GM10266 (cell line): Measurements from ENCODE around the gene RPS6KB1.
"Not testable (repeated sequence)": the region's sequence is repeated elsewhere in the genome, so short reads cannot be mapped to it uniquely, and the experiment has no call there.

Experiments used
- DNase-seq: peaks from one replicate; pipeline ENCODE4 v3.0.0; 2012; ENCODE audit errors: extremely low spot score
- TF ChIP-seq, protein P1 (sequence below): IDR thresholded peaks from 2 replicates; pipeline ENCODE4 v1.5.1; 2012; ENCODE audit warnings: mild to moderate bottlenecking, low read depth; ENCODE audit not compliant: control insufficient read depth, insufficient read depth; ENCODE audit errors: missing control alignments

Gene RPS6KB1

DNA sequence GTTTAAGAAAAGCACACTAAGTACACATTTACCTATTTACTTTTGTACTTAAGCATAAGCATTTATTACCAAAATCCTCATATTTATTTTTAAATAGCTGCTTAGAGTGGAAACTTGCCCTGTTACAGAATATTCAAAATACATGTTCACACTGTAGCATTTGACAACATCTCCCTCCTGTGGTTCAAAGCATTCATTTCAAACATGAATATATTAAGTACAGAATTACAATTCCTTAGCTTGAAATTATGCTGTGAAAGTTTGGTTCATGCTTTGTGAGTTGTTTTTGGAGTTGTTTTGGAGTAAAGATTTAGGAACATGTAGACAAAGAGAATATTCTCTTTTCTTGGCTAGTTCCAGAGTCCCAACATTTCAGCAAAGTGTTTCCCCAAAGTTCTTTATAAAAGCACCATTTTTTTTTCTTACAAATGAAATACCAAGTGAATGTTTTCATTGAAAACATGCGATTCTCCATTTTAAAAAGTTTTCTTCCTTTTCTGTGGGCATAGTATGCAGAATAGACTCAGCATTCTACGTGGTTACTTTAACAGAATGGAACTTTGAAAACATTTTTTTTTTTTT is 33.4 kb upstream of the RPS6KB1 start:
- TF ChIP-seq, protein P1, sequence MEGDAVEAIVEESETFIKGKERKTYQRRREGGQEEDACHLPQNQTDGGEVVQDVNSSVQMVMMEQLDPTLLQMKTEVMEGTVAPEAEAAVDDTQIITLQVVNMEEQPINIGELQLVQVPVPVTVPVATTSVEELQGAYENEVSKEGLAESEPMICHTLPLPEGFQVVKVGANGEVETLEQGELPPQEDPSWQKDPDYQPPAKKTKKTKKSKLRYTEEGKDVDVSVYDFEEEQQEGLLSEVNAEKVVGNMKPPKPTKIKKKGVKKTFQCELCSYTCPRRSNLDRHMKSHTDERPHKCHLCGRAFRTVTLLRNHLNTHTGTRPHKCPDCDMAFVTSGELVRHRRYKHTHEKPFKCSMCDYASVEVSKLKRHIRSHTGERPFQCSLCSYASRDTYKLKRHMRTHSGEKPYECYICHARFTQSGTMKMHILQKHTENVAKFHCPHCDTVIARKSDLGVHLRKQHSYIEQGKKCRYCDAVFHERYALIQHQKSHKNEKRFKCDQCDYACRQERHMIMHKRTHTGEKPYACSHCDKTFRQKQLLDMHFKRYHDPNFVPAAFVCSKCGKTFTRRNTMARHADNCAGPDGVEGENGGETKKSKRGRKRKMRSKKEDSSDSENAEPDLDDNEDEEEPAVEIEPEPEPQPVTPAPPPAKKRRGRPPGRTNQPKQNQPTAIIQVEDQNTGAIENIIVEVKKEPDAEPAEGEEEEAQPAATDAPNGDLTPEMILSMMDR, result peak; percentile 52
- DNase-seq, result no peak

DNA sequence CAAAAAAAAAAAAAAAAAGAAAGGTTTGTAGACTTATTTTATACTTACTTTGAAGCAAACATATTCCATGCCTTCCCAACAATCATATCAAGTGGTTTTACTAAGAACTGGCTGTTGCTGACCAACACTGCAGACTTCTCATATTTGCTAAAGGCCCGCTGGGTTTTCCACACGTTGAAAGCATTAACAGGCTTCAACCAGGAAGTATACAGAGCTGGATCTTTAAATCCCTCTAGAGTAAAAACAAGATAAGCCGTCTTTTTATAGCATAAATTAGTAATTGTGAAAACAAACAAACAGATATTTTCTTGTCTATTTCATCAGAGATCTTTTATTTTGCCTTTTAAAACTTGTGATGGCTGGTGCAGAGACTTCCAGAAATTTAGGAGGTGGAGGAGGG is 29.3 kb upstream of the RPS6KB1 start:
- TF ChIP-seq, protein P1, result no peak
- DNase-seq, result no peak

DNA sequence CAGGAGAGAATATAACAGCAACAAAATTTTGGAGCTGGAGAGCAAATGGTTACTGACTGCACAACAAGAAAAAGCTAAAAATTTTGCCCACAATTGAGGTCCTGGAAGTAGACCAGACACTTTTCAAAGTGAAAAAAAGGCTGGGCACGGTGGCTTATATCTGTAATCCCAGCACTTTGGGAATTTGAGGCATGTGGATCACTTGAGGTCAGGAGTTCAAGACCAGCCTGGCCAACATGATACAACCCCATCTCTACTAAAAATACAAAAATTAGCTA is 23.0 kb upstream of the RPS6KB1 start:
- no peak for DNase-seq
- TF ChIP-seq, protein P1, result no peak

DNA sequence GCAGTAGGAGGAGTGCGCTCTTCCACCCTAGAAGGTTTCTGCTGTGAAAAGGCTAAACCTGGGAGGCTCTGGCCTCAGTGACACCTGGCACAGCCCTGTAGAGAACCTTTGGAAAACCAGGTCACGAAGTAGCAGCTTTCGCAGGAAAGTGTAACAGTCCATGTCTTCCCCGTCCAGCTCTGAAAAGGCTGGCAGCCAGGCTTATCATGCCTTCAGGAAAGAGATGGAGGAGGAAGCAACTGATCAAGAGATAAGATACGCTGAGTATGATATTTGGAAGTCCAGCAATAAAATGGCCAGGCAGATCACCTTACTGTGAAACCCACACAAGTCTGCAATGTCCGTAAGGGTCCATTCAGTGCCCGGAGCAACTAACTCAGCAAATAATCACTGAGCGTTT is 22.4 kb upstream of the RPS6KB1 start:
- TF ChIP-seq, protein P1, result no peak
- DNase-seq, result no peak

DNA sequence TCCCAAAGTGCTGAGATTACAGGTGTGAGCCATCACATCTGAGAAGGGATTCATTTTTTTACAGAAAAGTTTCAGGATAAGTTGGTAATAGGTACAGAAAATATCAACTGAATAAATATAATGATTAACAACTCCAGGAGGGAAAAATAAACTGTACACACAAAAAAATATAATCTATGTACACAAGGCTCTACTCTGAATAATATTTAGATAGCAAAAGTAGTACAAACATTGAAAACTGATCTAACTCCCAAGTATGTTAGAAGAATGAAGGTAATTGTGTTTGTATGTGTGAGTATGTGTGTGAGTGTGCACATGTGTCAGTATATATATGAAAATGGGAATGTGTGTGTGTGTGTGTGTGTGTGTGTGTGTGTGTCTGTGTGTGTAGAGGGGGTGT is 20.6 kb upstream of the RPS6KB1 start:
- DNase-seq, result no peak
- TF ChIP-seq, protein P1, result no peak

DNA sequence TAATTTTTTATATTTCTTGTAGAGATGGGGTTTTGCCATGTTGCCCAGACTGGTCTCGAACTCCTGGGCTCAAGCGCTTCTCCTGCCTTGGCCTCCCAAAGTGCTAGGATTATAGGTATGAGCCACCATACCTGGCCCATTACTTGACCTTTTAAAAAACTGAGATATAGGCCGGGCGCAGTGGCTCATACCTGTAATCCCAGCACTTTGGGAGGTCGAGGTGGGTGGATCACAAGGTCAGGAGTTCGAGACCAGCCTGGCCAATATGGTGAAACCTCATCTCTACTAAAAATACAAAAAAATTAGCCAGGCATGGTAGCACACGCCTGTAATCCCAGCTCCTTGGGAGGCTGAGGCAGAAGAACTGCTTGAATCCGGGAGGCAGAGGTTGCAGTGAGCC is 19.5 kb upstream of the RPS6KB1 start:
- DNase-seq, result not testable (repeated sequence)

DNA sequence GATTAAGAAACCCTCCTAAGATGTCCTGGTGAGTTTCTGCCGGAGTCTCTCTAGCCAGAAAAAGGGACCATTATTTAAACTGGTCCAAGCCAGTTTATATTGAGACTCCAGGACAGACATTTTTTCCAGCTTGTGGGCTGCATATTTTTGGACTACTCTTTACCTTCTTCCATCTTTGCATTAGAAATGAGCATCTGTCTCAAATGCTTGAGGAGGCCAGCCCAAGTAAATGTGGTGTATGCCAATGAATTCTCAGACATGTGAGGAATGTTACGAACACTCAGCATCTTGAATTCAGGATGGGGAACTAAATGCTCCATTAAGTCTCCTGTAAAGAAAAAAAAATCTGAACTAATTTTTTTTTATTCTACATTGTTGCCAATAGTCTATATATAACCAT is 18.5 kb upstream of the RPS6KB1 start:
- TF ChIP-seq, protein P1, result no peak
- DNase-seq, result no peak

DNA sequence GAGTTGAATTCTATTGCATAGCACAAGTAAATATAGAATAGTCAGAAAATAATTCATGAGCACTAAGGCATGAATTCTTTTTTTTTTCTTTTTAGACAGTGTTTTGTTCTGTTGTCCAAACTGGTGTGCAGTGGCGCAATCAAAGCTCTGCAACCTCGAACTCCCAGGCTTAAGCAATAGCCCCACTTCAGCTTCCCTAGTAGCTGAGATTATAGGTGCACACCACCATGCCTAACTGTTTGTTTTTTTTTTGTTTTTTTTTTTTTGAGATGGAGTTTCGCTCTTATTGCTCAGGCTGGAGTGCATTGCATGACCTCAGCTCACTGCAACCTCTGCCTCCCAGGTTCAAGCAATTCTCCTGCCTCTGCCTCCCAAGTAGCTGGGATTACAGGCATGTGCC is 16.8 kb upstream of the RPS6KB1 start:
- TF ChIP-seq, protein P1, result no peak
- DNase-seq, result no peak
